DLD1 (cell line): ENCODE data around the gene HYLS1.
"Not testable (repeated sequence)": the region's sequence is repeated elsewhere in the genome, so short reads cannot be mapped to it uniquely, and the experiment has no call there.

Source experiments
- in situ Hi-C: cut with HindIII; loops from 2 replicates; pipeline ENCODE4 v1.10.0; 2017; ENCODE audit warnings: low sequenced_read_pairs

Gene HYLS1

GRCh38 chr11:125887373-125888324 is at the start of gene HYLS1:
HYLS1 (plus strand) TSS chr11:125887668; CDS start chr11:125899369, 11,701 bp downstream.
- in situ Hi-C loops: no loop called here

GRCh38 chr11:125842321-125842948 is 45.0 kb upstream of the HYLS1 start:
- in situ Hi-C loops: no loop called here

DNA sequence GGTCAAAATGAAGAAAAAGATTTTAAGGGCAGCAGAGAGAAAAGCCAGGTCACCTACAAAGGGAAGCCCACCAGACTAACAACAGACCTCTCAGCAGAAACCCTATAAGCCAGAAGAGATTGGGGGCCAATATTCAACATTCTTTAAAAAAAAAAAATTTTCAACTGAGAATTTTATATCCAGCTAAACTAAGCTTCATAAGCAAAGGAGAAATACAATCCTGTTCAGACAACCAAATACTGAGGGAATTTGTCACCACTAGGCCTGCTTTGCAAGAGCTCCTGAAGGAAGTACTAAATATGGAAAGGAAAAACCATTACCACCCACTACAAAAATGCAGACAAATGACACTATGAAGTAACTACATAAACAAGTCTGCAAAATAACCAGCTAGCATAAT is 41.3 kb upstream of the HYLS1 start:
- in situ Hi-C loops: no loop called here

GRCh38 chr11:125857670-125858069 is 29.8 kb upstream of the HYLS1 start:
- in situ Hi-C loops: not testable (repeated sequence)

- in situ Hi-C loops: not testable (repeated sequence)
Measured at GRCh38 chr11:125862786-125863185, 24.7 kb upstream of the HYLS1 start.

GRCh38 chr11:125865354-125865753 is 22.1 kb upstream of the HYLS1 start:
- in situ Hi-C loops: not testable (repeated sequence)

GRCh38 chr11:125869521-125869920 is 17.9 kb upstream of the HYLS1 start:
- in situ Hi-C loops: no loop called here

DNA sequence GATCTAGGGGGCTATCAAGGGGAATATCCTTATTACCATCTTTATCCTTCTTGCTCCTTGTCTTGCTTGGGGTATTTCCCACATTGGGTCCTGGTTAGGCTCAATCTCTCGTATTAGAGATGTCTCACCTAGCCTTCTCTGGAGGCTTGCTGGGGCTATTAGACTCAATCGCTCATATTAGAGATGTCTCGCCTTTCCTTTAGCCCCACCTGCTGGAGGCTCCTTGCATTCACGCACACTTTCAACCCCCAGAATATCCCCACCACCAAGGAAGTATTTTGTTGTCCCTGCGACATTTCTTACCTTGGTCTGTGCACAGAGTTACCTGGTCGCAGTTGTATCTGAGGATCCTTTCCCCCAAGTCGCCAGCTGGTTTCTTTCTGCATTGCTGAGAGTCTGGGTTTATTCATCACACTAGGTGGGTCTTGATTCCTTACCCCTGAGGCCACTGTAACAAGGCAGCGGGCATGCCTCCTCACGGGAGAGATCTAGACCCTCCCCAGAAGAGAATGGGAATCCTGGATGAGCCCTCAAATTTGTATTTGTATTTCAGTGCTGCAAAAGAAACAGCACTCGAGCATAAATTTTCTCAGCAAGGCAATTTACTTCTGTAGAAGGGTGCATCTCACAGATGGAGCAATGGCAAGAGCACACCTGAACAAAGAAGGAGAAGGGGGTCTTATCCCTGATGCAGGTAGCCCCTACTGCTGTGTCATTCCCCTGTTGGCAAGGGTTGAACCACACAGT is 15.9 kb upstream of the HYLS1 start:
- in situ Hi-C loops: no loop called here

- in situ Hi-C loops: no loop called here
Measured at GRCh38 chr11:125872138-125872491, 15.4 kb upstream of the HYLS1 start.

DNA sequence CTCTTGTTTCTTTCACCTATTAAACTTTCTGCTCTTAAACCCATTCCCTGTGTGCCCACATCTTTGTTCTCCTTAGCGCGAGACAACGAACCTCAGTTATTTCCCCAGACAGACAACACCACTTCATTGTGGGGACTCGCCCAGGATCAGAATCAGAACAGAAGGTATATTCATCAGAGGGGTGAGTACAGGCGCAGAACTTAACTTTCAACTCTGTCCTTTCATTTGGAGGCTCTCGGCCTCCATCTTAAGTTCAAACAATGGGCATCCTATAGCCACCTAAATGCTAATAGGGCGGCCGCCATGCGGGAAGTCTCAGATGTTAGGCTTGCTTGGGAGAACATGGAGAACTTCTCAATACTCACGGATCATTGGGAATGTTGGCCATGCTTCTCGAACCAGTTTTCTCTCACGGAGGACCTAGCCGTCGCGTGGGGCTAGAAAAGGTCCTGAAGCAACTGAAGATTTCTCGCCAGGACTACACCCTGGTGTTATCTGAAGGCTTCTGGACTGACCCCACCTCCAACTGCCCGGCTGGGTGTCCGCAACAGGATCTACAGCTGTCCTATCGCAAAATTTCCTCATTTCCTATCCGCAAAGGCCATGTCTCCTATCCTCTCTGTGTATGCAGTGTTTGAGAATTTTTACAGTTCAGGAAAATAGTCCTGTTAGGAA is 13.4 kb upstream of the HYLS1 start:
- in situ Hi-C loops: no loop called here

DNA sequence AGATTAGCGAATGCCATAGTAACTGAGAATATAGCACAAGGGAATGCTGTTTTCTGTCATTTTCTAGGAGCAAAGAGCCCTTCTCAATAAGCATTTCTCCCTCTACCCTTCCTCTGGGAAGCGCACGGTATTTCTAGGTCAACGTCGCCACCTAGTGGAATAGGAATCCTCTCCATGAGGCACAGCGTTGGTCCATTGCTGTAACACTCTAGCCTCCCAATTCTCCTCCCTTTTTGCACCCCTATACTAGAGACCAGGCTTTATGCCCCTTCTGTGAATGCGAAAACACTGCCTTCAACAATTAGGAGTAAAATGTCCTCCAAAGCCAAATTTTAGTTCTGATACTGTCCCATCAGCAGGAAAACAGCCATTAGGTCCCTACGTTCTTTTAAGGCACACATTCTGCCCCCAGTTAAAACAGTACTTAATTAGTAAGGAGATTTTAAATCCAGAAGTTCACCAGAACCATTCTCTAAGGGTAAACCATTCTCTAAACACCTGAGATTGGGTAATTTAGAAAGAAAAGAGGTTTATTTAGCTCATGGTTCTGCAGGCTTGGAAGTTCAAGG is 12.8 kb upstream of the HYLS1 start:
- in situ Hi-C loops: no loop called here

DNA sequence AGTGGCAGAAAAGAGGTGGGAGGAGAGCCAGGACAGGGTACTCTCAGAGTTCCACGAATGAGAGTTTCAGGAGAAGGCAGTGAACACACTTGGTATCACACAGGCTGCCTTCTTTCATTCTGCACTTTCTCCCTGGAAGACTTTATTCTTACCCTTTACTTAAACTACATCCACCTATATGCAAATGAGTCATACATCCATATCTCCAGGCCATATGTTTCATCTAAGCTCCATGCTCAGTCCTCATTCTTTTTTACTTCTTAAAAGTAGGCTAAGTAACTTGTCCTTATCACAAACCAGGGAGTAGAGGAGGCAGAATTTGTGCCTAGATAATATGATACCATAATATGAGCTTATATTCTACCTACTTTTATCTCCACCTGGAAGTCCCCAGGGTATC is 6.2 kb upstream of the HYLS1 start:
- in situ Hi-C loops: no loop called here

- in situ Hi-C loops: no loop called here
Measured at GRCh38 chr11:125883375-125883774, 4.1 kb upstream of the HYLS1 start.

- in situ Hi-C loops: no loop called here
Measured at GRCh38 chr11:125886997-125887372, 483 bp upstream of the HYLS1 start.

DNA sequence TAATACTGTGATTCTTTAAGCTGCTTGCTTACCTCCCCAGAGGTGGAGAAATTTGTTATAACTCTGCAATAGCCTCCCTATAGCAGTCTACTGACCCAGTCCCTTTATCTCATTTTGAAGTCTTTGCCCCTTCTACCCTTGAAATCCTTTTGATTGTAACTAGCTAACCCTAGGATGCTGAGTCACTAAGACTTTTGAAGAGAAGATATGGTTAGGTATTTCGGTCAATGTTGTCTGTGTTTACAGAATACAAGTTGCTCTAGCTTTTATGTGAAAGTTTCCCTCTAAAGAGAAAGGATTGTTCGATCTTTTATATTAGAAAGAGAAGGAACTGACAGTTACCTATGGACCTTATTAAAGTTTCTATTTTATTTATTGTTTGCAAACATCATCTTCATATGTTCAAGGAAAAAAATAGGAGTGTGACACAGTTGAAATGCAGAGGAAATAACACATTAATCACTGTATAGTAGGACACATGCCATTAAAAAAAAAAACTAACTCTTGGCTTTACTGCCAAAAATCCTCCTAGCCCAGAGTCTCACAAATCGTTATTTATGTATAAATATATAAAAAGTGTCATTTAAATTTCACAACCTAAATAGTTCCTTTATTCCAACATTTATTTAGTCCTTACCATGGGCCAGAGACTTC is 3.1 kb downstream of the HYLS1 start:
- in situ Hi-C loops: no loop called here

DNA sequence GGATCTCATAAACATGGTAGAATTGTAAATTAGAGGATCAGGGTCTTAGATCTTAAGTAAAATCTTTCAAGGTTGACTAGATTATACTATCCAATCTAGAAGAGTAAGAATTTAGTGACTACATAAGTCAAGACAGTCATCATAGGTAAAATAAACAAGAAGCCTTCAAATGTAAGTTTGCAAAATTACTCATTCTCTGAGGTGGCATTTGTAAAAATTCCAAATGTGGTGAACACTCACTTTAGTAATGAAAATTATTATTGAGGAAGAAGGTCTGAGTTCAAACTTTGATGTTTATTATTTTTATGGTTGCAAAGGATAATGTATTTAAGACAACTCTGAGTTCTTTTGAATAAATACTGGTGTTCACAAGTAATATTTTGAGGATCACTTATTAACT is 4.6 kb downstream of the HYLS1 start:
- in situ Hi-C loops: no loop called here

DNA sequence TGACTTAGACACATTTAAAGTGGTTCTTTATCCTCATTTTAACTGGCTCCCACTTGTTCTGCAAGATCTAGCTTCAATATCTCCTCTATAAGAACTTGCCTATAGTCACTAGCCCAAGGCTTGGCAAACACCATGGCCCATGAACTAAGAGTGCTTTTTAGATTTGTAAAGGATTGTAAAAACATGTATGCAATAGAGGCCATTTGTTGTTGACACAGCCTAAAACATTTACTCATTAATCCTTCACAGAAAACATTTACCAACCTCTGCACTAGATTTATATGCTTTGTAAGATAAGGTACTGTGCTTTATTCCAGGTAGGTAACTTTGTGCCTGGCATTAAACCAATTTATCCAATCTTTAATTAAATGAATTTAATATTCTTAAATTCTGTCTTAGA is 5.5 kb downstream of the HYLS1 start:
- in situ Hi-C loops: no loop called here

GRCh38 chr11:125901872-125902271 is 14.4 kb downstream of the HYLS1 start:
- in situ Hi-C loops: no loop called here

GRCh38 chr11:125902277-125902926 is 14.9 kb downstream of the HYLS1 start:
- in situ Hi-C loops: no loop called here
